Endothelial cell of umbilical vein (primary cell): Measurements from ENCODE around the gene DMXL2. TPM values are rescaled to one million over a fixed set of nuclear protein-coding genes. Genes with fewer than 3 reads are reported as not detected.

Experiments
- BruUV-seq: library from RNA; stranded (reverse); fragments of 400-500 nt; replicated peaks from 2 replicates; lab custom pipeline; 2021; lab: Mats Ljungman, UMichigan
- CTCF ChIA-PET: fragments of 300-600, 350-600 bp; sonication (Branson Sonifier 250); formaldehyde crosslinking; loops from one replicate; lab custom pipeline; 2021; ENCODE audit warnings: antibody characterized with exemption, inconsistent platforms; lab: Charles Lee
- POLR2A ChIA-PET: fragments of 300-600, 350-600 bp; sonication (Branson Sonifier 250); formaldehyde crosslinking; loops from one replicate; lab custom pipeline; 2021; ENCODE audit warnings: antibody characterized with exemption, inconsistent platforms; lab: Charles Lee
- DNase-seq: peaks from one replicate; pipeline ENCODE4 v3.0.0-alpha.2; 2011; ENCODE audit warnings: low read depth, low spot score
- FAIRE-seq: peaks from 2 replicates; lab custom pipeline; 2011; peaks lifted over from hg19 to GRCh38; lab: Jason Lieb, UNC
- H2AFZ ChIP-seq: 2 replicates; pipeline ENCODE4 v1.6.0; 2012; ENCODE audit warnings: low read depth, low read length, control low read depth, inconsistent platforms
- H3K27ac ChIP-seq: 2 replicates; pipeline ENCODE4 v1.5.1; 2011; ENCODE audit warnings: low read depth, mild to moderate bottlenecking, control low read depth, low read length, moderate library complexity; ENCODE audit not compliant: insufficient read depth
- H3K27me3 ChIP-seq, 2 experiments: 2 replicates each; pipeline versions ENCODE4 v1.6.0 to v1.6.1; 2011; ENCODE audit warnings: low read length in 2 of 2, mixed read lengths in 1 of 2; ENCODE audit not compliant: control insufficient read depth in 2 of 2, insufficient read depth in 2 of 2
- H3K36me3 ChIP-seq, 2 experiments: 2 replicates in 1 of 2; 3 replicates in 1 of 2; pipeline ENCODE4 v1.5.1; 2011; ENCODE audit warnings: low read length in 2 of 2, mild to moderate bottlenecking in 1 of 2, moderate library complexity in 1 of 2; ENCODE audit not compliant: control insufficient read depth in 2 of 2, insufficient read depth in 2 of 2; ENCODE audit errors: extremely low read depth in 1 of 2
- H3K4me1 ChIP-seq: 3 replicates; pipeline ENCODE4 v1.5.1; 2011; ENCODE audit warnings: mild to moderate bottlenecking, low read length; ENCODE audit not compliant: control insufficient read depth, insufficient read depth; ENCODE audit errors: extremely low read depth
- H3K4me2 ChIP-seq: 2 replicates; pipeline ENCODE4 v1.6.1; 2011; ENCODE audit warnings: low read length, control low read depth, mixed read lengths; ENCODE audit not compliant: insufficient read depth
- H3K4me3 ChIP-seq, 3 experiments: fragments of 200-600 bp in 1 of 3; sonication (generic), shearing (Covaris generic) in 1 of 3; replicated peaks in 1 of 3; 2 replicates each; pipeline ENCODE4 v1.5.1; 2011 to 2016; ENCODE audit warnings: control low read depth in 3 of 3, low read length in 3 of 3, mild to moderate bottlenecking in 2 of 3, inconsistent platforms in 1 of 3, low read depth in 1 of 3, moderate library complexity in 1 of 3; ENCODE audit not compliant: insufficient read depth in 1 of 3
- H3K79me2 ChIP-seq: 2 replicates; pipeline ENCODE4 v1.6.0; 2012; ENCODE audit warnings: low read length, inconsistent platforms; ENCODE audit not compliant: control insufficient read depth, insufficient read depth
- H3K9ac ChIP-seq: replicated peaks from 2 replicates; pipeline ENCODE3; 2011; ENCODE audit warnings: low read length, control low read depth; ENCODE audit not compliant: insufficient read depth; ENCODE audit errors: extremely low read depth
- H3K9me1 ChIP-seq: replicated peaks from 3 replicates; pipeline ENCODE4 v1.6.0; 2011; ENCODE audit warnings: mild to moderate bottlenecking, low read length; ENCODE audit not compliant: control insufficient read depth, insufficient read depth; ENCODE audit errors: extremely low read depth
- H3K9me3 ChIP-seq: replicated peaks from 2 replicates; pipeline ENCODE4 v1.5.1; 2012; ENCODE audit warnings: low read length, inconsistent platforms; ENCODE audit not compliant: control insufficient read depth, insufficient read depth
- H4K20me1 ChIP-seq: replicated peaks from 2 replicates; pipeline ENCODE3; 2011; ENCODE audit warnings: mild to moderate bottlenecking, low read length; ENCODE audit not compliant: control insufficient read depth, insufficient read depth; ENCODE audit errors: extremely low read depth
- EZH2 ChIP-seq: IDR thresholded peaks from 2 replicates; pipeline ENCODE4 v1.6.1; 2012; ENCODE audit warnings: borderline replicate concordance, low read depth, mild to moderate bottlenecking, moderate library complexity, low read length, inconsistent platforms; ENCODE audit not compliant: severe bottlenecking
- FOS ChIP-seq: IDR thresholded peaks from 2 replicates; pipeline ENCODE4 v1.6.1; 2011; ENCODE audit warnings: mild to moderate bottlenecking, low read length, moderate library complexity, borderline replicate concordance; ENCODE audit not compliant: insufficient read depth
- GATA2 ChIP-seq: IDR thresholded peaks from 2 replicates; pipeline ENCODE4 v1.7.0; 2011; ENCODE audit warnings: low read depth, mild to moderate bottlenecking, moderate library complexity, mixed read lengths, low read length; ENCODE audit not compliant: insufficient read length, insufficient read depth
- JUN ChIP-seq: IDR thresholded peaks from 2 replicates; pipeline ENCODE4 v1.6.1; 2011; ENCODE audit warnings: borderline replicate concordance, low read depth; ENCODE audit not compliant: insufficient read length, insufficient read depth
- MYC ChIP-seq: IDR thresholded peaks from one replicate; pipeline ENCODE4 v1.6.1; 2011; ENCODE audit warnings: mild to moderate bottlenecking, low read depth, low read length
- POLR2A ChIP-seq: IDR thresholded peaks from 2 replicates; pipeline ENCODE4 v1.6.1; 2012; ENCODE audit warnings: low read depth, mild to moderate bottlenecking, control low read depth, low read length
- POLR2AphosphoS5 ChIP-seq: IDR thresholded peaks from 2 replicates; pipeline ENCODE4 v1.6.1; 2012; ENCODE audit warnings: low read depth, mild to moderate bottlenecking, control low read depth, low read length, moderate library complexity; ENCODE audit not compliant: insufficient read depth
- dilution Hi-C: fragments of 300-500 bp; cut with MboI; formaldehyde crosslinking; loops from one replicate; pipeline ENCODE4 v1.15.0; 2019; ENCODE audit warnings: low sequenced_read_pairs; ENCODE audit not compliant: extremely low pct_ligation_motif_present
- intact Hi-C: fragments of 100-400 bp; cut with micrococcal nuclease; formaldehyde crosslinking; loops from one replicate; pipeline ENCODE4 v1.10.0; 2022
- polyA plus RNA-seq, 4 experiments: library from polyadenylated mRNA; depleted of rRNA in 3 of 4; stranded (reverse) in 3 of 4; unstranded in 1 of 4; fragments of >200 nt; gene quantifications; 2 replicates each; pipeline versions ENCODE4 v1.2.1 to v1.2.3, GENCODE V29; 2011 to 2012; ENCODE audit warnings: missing spikeins in 1 of 4
- total RNA-seq: library from RNA; stranded (reverse); gene quantifications from 2 replicates; pipeline ENCODE4 v1.2.3, GENCODE V29; 2021
- TF ChIP-seq, protein P1 (sequence below), 2 donors: IDR thresholded peaks; 1 replicate in 1 of 2; 2 replicates in 1 of 2; pipeline ENCODE4 v1.5.1; 2011; ENCODE audit warnings: low read length in 2 of 2, mild to moderate bottlenecking in 2 of 2, moderate library complexity in 2 of 2, control low read depth in 1 of 2, inconsistent platforms in 1 of 2, low read depth in 1 of 2; ENCODE audit not compliant: insufficient read depth in 1 of 2; ENCODE audit errors: extremely low read depth in 1 of 2
- TF ChIP-seq, protein P2 (sequence below): IDR thresholded peaks from 2 replicates; pipeline ENCODE4 v1.6.1; 2011; ENCODE audit not compliant: insufficient read depth, insufficient read length

Gene DMXL2
- total and polyA plus RNA-seq, 2 donors (not counting 3 experiments of a cell fraction or from before 2014, with no cell fraction given), result 6.3 to 10.8 TPM

DNA sequence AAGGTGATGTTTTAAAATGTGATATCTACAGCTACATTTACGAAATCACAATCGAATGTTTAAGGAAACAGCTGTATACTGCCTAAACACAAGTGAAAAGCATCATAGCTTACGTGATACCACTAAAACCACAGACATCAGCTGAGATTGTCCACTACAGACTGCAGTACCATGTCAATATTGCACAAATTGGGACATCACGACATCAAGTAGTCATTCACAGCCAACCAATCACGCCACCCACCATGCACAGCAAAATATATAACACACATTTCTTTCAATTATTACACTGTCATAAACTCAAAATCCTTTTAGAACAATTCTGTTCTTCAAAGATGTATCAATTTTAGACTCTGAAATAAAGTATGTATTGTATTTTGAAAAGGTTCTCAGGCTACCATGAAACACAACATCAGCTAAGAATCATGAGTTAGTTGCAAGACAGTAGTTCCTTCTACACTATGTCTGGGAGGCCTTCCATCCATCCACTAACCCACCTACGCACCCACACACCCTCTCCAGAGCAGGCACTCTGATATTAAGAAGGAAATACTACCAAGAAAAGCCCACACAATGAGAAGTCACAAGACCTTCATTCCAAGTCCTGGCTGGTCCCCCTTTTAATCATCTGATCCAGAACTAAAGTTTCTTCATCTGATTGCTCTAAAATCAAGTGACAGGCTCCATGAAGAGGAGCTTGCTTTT, 3.1 kb downstream of the DMXL2 start:
- Histone ChIP-seq H3K79me2 (no peaks in the 10 kb centered on the region), H4K20me1 (no peaks in the 10 kb centered on the region), H2AFZ (no peak overlapping the region), H3K4me3 (no peak overlapping the region), H3K27ac (no peak overlapping the region), H3K27me3 (no peaks in the 10 kb centered on the region), H3K4me2 (no peak overlapping the region), H3K4me1 (peaks cover 6% of the 10 kb centered on the region), H3K9me1 (no peaks in the 10 kb centered on the region), H3K9ac (no peak overlapping the region), H3K36me3 (no peaks in the 10 kb centered on the region), H3K9me3 (no peaks in the 10 kb centered on the region)
- FAIRE-seq (no peak), DNase-seq (no peak)
- POLR2A ChIA-PET, result no interaction called here
- intact Hi-C loops (no loop called here), dilution Hi-C loops (no loop called here)
- CTCF ChIA-PET, result interaction anchor here (1.0 to 4.2 kb wide), 5 partner anchors 22 to 161 kb away, joined by 3 to 40 read pairs (median 3); no protein-coding TSS in a partner anchor
- TF ChIP-seq JUN (no peak), FOS (no peak), POLR2A (no peak), GATA2 (no peak), POLR2AphosphoS5 (no peak), EZH2 (no peak), MYC (no peak)
- TF ChIP-seq, protein P1, sequence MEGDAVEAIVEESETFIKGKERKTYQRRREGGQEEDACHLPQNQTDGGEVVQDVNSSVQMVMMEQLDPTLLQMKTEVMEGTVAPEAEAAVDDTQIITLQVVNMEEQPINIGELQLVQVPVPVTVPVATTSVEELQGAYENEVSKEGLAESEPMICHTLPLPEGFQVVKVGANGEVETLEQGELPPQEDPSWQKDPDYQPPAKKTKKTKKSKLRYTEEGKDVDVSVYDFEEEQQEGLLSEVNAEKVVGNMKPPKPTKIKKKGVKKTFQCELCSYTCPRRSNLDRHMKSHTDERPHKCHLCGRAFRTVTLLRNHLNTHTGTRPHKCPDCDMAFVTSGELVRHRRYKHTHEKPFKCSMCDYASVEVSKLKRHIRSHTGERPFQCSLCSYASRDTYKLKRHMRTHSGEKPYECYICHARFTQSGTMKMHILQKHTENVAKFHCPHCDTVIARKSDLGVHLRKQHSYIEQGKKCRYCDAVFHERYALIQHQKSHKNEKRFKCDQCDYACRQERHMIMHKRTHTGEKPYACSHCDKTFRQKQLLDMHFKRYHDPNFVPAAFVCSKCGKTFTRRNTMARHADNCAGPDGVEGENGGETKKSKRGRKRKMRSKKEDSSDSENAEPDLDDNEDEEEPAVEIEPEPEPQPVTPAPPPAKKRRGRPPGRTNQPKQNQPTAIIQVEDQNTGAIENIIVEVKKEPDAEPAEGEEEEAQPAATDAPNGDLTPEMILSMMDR (IDR thresholded peaks at IDR 0.05; ENCODE audit: extremely low read depth in 1 of 2, insufficient read depth in 1 of 2, low read depth in 1 of 2, low read length in 2 of 2), result no peak
- TF ChIP-seq, protein P2, sequence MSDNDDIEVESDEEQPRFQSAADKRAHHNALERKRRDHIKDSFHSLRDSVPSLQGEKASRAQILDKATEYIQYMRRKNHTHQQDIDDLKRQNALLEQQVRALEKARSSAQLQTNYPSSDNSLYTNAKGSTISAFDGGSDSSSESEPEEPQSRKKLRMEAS, result no peak
- BruUV-seq, result no TSS peak
